Transverse colon (tissue), 4 donors: Measurements from ENCODE around the gene ANXA6. TPM values are rescaled to one million over a fixed set of nuclear protein-coding genes. Genes with fewer than 3 reads are reported as not detected.

Experiments
- DNase-seq: peaks from one replicate; pipeline ENCODE4 v3.0.0-alpha.2; 2019
- H3K27ac ChIP-seq, 4 donors: fragments of 200-600 bp; sonication (generic); 2 replicates each; pipeline ENCODE4 v1.5.1; 2016 to 2018; ENCODE audit warnings: inconsistent platforms in 4 of 4
- H3K27me3 ChIP-seq: fragments of 200-600 bp; sonication (generic); 2 replicates; pipeline ENCODE4 v1.5.1; 2017; ENCODE audit warnings: inconsistent platforms
- H3K36me3 ChIP-seq, 4 donors: fragments of 200-600 bp; sonication (generic); 2 replicates each; pipeline ENCODE4 v1.5.1; 2017 to 2019; ENCODE audit warnings: inconsistent platforms in 4 of 4
- H3K4me1 ChIP-seq, 4 donors: fragments of 200-600 bp; sonication (generic); 2 replicates each; pipeline ENCODE4 v1.5.1; 2017 to 2020; ENCODE audit warnings: inconsistent platforms in 4 of 4
- H3K4me3 ChIP-seq, 4 donors: fragments of 200-600 bp; sonication (generic); 1 replicate in 1 of 4; 2 replicates in 3 of 4; pipeline versions ENCODE4 v1.5.1 to v1.6.1; 2017 to 2019; ENCODE audit warnings: inconsistent platforms in 4 of 4
- H3K9me3 ChIP-seq, 2 donors: fragments of 200-600 bp; sonication (generic); 2 replicates each; pipeline ENCODE4 v1.5.1; 2017 to 2019; ENCODE audit warnings: inconsistent platforms in 2 of 2
- EP300 ChIP-seq: sonication (generic); formaldehyde crosslinking; IDR thresholded peaks from one replicate; pipeline ENCODE4 v1.6.1; 2017; ENCODE audit warnings: antibody characterized with exemption, low read depth
- POLR2A ChIP-seq: fragments of 450-650 bp; IDR thresholded peaks from one replicate; pipeline ENCODE4 v1.6.1; 2016; ENCODE audit warnings: antibody characterized with exemption, mild to moderate bottlenecking, moderate library complexity
- POLR2AphosphoS5 ChIP-seq, 3 donors: sonication (generic); formaldehyde crosslinking; IDR thresholded peaks; one replicate each; pipeline ENCODE4 v1.6.1; 2016; ENCODE audit warnings: antibody characterized with exemption in 3 of 3
- WGBS, 2 donors: methylation state at CpG; one replicate each; pipeline ENCODE4 v1.1.5; 2018; ENCODE audit warnings: low coverage in 1 of 2; 5-methylcytosine and 5-hydroxymethylcytosine counted together
- in situ Hi-C, 4 donors: fragments of 200-750 bp; cut with MboI; loops; one replicate each; pipeline versions ENCODE4 v1.15.0 to v1.15.1; 2017; ENCODE audit warnings: low sequenced_read_pairs in 3 of 4, low pct_ligation_motif_present in 1 of 4, low pct_unique_long_range_greater_than_20kb in 1 of 4
- intact Hi-C: fragments of 100-400 bp; cut with DNase I; formaldehyde crosslinking; loops from one replicate; pipeline ENCODE4 v1.15.1; 2023; ENCODE audit warnings: low total_unique reads
- total RNA-seq, 4 donors: library from RNA; depleted of rRNA; stranded (reverse); fragments of >200 nt; gene quantifications; one replicate each; pipeline ENCODE4 v1.1.0, GENCODE V29; 2016
- TF ChIP-seq, protein P1 (sequence below), 5 experiments: fragments of 200-600 bp in 3 of 5; fragments of 450-650 bp in 2 of 5; sonication (generic) in 3 of 5; IDR thresholded peaks; 1 replicate in 2 of 5; 2 replicates in 3 of 5; pipeline ENCODE4 v1.5.1; 2016 to 2017; ENCODE audit warnings: antibody characterized with exemption in 5 of 5, inconsistent platforms in 3 of 5, mild to moderate bottlenecking in 2 of 5, moderate library complexity in 1 of 5

ANXA6 gene
- total RNA-seq, 4 donors from 2014 or later = 19.1 to 79.0 (median 55.3) TPM

DNA sequence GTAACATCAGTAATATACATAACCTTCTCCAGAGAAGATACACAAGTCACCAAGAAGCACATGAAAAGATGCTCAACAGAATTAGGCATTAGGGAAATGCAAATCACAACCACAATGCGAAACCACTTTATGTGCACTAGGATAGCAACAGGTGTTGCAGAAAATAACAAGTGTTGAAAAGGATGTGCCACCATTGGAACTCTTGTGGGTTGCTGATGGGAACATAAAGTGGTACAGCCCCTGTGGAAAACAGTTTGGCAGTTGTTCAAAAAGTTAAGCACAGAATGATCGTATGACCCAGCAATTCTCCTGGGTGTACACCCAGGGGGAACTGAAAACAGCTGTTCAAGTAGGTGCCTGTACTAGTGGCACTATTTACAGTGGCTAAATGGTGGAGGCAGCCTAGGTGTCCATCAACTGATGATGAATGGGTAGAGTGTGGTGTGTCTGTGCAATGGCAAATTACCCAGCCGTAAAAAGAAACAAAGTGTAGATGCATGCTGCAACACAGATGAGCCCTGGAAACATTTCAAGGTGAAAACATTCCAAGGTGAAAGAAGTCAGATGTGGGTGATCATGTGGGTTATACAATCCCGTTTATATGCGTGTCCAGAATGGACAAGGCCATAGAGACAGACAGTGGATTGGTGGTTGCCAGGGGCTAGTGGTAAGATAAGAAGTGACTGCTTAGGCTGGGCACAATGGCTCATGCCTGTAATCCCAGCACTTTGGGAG lies 39.1 kb upstream of the ANXA6 start:
- no peak for TF ChIP-seq EP300
- TF ChIP-seq POLR2A = no peak
- TF ChIP-seq POLR2AphosphoS5 (IDR thresholded peaks at IDR 0.05) = peak in 1 of 3 donors; percentile 37
- TF ChIP-seq, protein P1, sequence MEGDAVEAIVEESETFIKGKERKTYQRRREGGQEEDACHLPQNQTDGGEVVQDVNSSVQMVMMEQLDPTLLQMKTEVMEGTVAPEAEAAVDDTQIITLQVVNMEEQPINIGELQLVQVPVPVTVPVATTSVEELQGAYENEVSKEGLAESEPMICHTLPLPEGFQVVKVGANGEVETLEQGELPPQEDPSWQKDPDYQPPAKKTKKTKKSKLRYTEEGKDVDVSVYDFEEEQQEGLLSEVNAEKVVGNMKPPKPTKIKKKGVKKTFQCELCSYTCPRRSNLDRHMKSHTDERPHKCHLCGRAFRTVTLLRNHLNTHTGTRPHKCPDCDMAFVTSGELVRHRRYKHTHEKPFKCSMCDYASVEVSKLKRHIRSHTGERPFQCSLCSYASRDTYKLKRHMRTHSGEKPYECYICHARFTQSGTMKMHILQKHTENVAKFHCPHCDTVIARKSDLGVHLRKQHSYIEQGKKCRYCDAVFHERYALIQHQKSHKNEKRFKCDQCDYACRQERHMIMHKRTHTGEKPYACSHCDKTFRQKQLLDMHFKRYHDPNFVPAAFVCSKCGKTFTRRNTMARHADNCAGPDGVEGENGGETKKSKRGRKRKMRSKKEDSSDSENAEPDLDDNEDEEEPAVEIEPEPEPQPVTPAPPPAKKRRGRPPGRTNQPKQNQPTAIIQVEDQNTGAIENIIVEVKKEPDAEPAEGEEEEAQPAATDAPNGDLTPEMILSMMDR (IDR thresholded peaks at IDR 0.05) = no peak
- WGBS, 2 donors = 61 to 63% methylated on average over 5 of the region's 5 CpGs
- Histone ChIP-seq H3K27ac (peak overlapping the region in 3 of 4 donors; percentile 1 to 62 (median 8)), H3K9me3 (peaks cover 0 to 6% of the 10 kb centered on the region in 2 donors), H3K36me3 (no peaks in the 10 kb centered on the region), H3K4me1 (no peaks in the 10 kb centered on the region), H3K4me3 (no peak overlapping the region), H3K27me3 (no peaks in the 10 kb centered on the region)
- no peak for DNase-seq
- in situ Hi-C loops = no loop called here
- intact Hi-C loops = no loop called here

DNA sequence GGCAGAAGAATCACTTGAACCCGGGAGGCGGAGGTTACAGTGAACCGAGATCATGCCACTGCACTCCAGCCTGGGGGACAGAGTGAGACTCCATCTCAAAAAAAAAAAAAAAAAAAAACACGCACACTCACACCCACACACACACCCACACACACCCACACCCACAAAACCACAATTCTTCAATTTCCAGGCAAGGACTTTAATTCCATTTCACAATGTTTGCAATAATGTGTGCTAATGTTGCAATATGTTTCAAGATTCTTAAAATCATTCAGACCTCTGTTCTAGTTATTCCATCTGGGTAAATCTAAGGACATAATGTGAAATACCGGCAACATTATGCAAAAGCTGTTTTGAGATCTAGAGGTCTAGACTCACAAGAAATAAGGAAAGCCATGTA lies 38.0 kb upstream of the ANXA6 start:
- intact Hi-C loops = no loop called here
- peak in 1 of 3 donors; percentile 62 for TF ChIP-seq POLR2AphosphoS5 (IDR thresholded peaks at IDR 0.05)
- TF ChIP-seq, protein P1 (IDR thresholded peaks at IDR 0.05) = no peak
- TF ChIP-seq EP300 = no peak
- H3K36me3 ChIP-seq = no peaks in the 10 kb centered on the region
- peaks cover 0 to 6% of the 10 kb centered on the region in 2 donors for H3K9me3 ChIP-seq
- in situ Hi-C loops = no loop called here
- WGBS, 2 donors = 67 to 80% methylated on average over 5 of the region's 5 CpGs
- no peaks in the 10 kb centered on the region for H3K27me3 ChIP-seq
- H3K4me1 ChIP-seq = no peaks in the 10 kb centered on the region
- no peak for DNase-seq
- H3K27ac ChIP-seq = peak overlapping the region in 2 of 4 donors; percentile 4 to 62
- no peak overlapping the region for H3K4me3 ChIP-seq

- DNase-seq = no peak
- intact Hi-C loops (no loop called here), in situ Hi-C loops (no loop called here)
- Histone ChIP-seq H3K36me3 (peaks cover 0 to 10% (median 2%) of the 10 kb centered on the region in 4 donors), H3K27me3 (no peaks in the 10 kb centered on the region), H3K9me3 (peaks cover 3 to 6% of the 10 kb centered on the region in 2 donors), H3K4me1 (no peaks in the 10 kb centered on the region), H3K27ac (no peak overlapping the region), H3K4me3 (no peak overlapping the region)
- no peak for TF ChIP-seq POLR2AphosphoS5 (IDR thresholded peaks at IDR 0.05)
- no peak for TF ChIP-seq POLR2A
- no peak for TF ChIP-seq EP300
- TF ChIP-seq, protein P1 (IDR thresholded peaks at IDR 0.05) = no peak
Measured at GRCh38 chr5:151192626-151193025, 35.0 kb upstream of the ANXA6 start.

GRCh38 chr5:151191661-151192060 lies 34.1 kb upstream of the ANXA6 start:
- peaks cover 3 to 6% of the 10 kb centered on the region in 2 donors for H3K9me3 ChIP-seq
- H3K27ac ChIP-seq = no peak overlapping the region
- DNase-seq = no peak
- in situ Hi-C loops (no loop called here), intact Hi-C loops (no loop called here)
- H3K27me3 ChIP-seq = no peaks in the 10 kb centered on the region
- 96 to 100% methylated on average over 1 of the region's 1 CpG for WGBS, 2 donors
- no peak overlapping the region for H3K4me3 ChIP-seq
- TF ChIP-seq POLR2A (no peak), POLR2AphosphoS5 (IDR thresholded peaks at IDR 0.05) (no peak), EP300 (no peak)
- TF ChIP-seq, protein P1 (IDR thresholded peaks at IDR 0.05) = no peak
- peaks cover 0 to 10% (median 2%) of the 10 kb centered on the region in 4 donors for H3K36me3 ChIP-seq
- no peaks in the 10 kb centered on the region for H3K4me1 ChIP-seq
